AG10803 (cell line): Measurements from ENCODE around the gene GPHN.

Experiments
- DNase-seq: peaks from one replicate; pipeline ENCODE4 v3.0.0; 2010; ENCODE audit warnings: low read depth
- H3K4me3 ChIP-seq: 2 replicates; pipeline ENCODE4 v1.5.1; 2011; ENCODE audit warnings: mild to moderate bottlenecking, low read length, control low read depth
- CTCF ChIP-seq: conservative IDR thresholded peaks from 2 replicates; pipeline ENCODE4 v1.5.1; 2011; ENCODE audit warnings: mild to moderate bottlenecking, low read length, control low read depth, inconsistent platforms

The GPHN gene

DNA sequence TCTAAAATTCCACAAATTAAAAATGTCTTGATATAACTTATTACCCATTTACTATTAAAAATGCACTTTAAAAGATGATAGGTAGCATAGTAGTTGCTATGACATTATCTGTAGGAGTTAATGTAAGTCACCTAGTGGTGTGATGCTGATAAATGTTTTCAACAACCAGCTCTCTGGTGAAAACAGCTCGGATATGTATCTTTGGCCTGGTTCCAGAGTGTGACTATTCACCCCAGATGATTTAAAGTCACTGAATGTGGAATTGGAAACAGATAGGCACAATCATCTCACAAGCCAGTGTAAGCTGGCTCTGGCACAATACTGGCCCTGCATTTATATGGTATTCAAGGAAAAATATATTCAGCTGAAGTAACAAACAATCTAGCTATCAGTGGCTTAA lies 31.0 kb upstream of the GPHN start:
- no peak overlapping the region for H3K4me3 ChIP-seq
- DNase-seq, result peak; percentile 23
- no peak for TF ChIP-seq CTCF

GRCh38 chr14:66477567-66477966 lies 30.4 kb upstream of the GPHN start:
- H3K4me3 ChIP-seq, result no peak overlapping the region
- DNase-seq, result no peak
- no peak for TF ChIP-seq CTCF

DNA sequence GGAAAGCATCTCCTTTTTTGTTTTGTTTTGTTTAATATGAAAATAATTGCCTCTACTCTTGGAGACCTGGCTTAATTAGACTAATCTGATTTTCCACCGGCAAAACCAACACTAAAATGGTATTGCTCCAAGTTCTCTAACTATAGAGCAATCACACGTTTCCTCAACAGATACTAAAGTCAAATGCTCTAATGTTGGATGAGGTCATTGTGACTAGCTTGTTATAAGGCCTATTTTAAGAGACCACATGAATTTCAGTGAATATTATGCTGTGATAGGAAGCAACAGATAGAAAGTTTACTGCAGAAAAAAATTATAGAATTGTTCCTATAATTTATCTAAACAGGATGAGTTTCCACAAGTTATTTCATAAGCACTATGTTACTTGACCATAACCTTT lies 25.1 kb upstream of the GPHN start:
- DNase-seq, result no peak
- no peak for TF ChIP-seq CTCF
- no peak overlapping the region for H3K4me3 ChIP-seq

GRCh38 chr14:66483322-66483721 lies 24.6 kb upstream of the GPHN start:
- no peak overlapping the region for H3K4me3 ChIP-seq
- DNase-seq, result peak; percentile 9
- TF ChIP-seq CTCF, result no peak

DNA sequence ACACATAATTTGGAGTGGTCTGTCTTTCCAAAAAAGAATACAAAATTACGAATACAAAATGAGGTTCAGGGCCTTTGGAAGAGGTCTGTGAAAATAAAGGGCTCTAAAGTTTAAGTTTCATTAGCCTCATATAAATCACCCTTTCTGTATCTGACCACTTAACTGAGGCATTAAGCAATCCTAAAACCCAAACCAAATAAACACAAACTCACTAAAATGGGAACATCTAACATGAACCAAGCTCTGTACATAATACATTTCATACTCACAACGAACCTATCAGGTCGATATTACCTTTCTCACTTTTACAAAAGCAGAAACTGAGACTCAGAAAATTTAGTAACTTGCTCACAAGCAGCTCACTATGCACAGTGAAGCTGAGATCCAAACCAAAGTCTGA lies 22.9 kb upstream of the GPHN start:
- DNase-seq, result no peak
- no peak for TF ChIP-seq CTCF

DNA sequence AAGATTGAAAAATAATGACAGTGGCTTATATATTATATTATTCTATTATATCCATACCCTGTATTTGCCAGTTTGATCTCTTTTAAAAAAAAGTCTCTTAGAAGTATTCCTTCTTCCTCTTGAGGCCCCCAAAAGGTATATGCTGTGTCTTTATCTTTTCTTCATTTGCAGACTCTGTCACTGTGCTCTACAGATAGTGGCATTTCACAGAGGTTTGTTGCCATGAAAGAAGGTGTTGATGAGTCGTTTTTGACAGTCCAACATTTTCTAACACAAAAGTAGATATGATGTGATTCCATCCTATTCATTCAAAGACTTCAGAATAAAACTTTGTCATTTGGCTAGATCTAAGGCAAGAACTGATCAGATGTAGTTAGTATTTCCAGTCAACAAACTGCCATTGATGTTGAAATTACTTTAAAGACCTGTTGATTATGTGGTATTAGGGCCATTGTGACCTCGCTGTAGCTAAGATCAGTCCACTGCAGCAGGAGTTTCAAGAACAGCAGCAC lies 22.0 kb upstream of the GPHN start, which contains the start of gene CCDC196:
TSS of gene CCDC196 (plus strand) at position 462 of the 512 bp plus-strand sequence. CDS start 132 bp downstream, outside the sequence.
- no peak for TF ChIP-seq CTCF
- no peak within 1 kb of the TSS for H3K4me3 ChIP-seq
- no peak for DNase-seq

More for the DNA sequence above, 22.9 kb upstream of the GPHN start:
- no peak overlapping the region for H3K4me3 ChIP-seq

- H3K4me3 ChIP-seq, result no peak overlapping the region
- no peak for DNase-seq
- no peak for TF ChIP-seq CTCF
Measured at GRCh38 chr14:66487164-66487563, 20.8 kb upstream of the GPHN start.
